ENCODE data around the gene CD36. TPM values are rescaled to one million over a fixed set of nuclear protein-coding genes. Genes with fewer than 3 reads are reported as not detected.

Gene CD36
- total and polyA plus RNA-seq, 4 donors, result 4.4 to 138 (median 63.4) TPM

- 94 to 95% methylated on average over 1 of the region's 1 CpG for WGBS, 2 donors
- Histone ChIP-seq H3K4me1 (ENCODE audit: control insufficient read depth in 1 of 2, insufficient read depth in 2 of 2, low read length in 2 of 2) (no peaks in the 10 kb centered on the region), H3K4me3 (ENCODE audit: low read length in 2 of 2) (no peak overlapping the region), H3K27ac (ENCODE audit: low read depth in 1 of 2, low read length in 2 of 2) (no peak overlapping the region), H3K36me3 (ENCODE audit: control insufficient read depth in 1 of 2, insufficient read depth in 2 of 2, low read length in 1 of 2) (no peaks in the 10 kb centered on the region), H3K27me3 (ENCODE audit: control insufficient read depth in 1 of 2, insufficient read depth in 2 of 2, low read length in 1 of 2) (no peaks in the 10 kb centered on the region), H3K9me3 (ENCODE audit: control insufficient read depth, low read length) (no peaks in the 10 kb centered on the region)
- no peak for ATAC-seq (ENCODE audit: low FRiP score)
- no peak for DNase-seq
- intact Hi-C loops (cut with DNase I), result no loop called here
These were observed 14.8 kb downstream of the CD36 start for GRCh38 chr7:80653244-80653643.

- ATAC-seq (ENCODE audit: low FRiP score) (no peak), DNase-seq (no peak)
- WGBS, 2 donors, result 92 to 94% methylated on average over 2 of the region's 2 CpGs
- no peaks in the 10 kb centered on the region for H3K4me1 ChIP-seq (ENCODE audit: control insufficient read depth in 1 of 2, insufficient read depth in 2 of 2, low read length in 2 of 2)
- H3K36me3 ChIP-seq (ENCODE audit: control insufficient read depth in 1 of 2, insufficient read depth in 2 of 2, low read length in 1 of 2), result no peaks in the 10 kb centered on the region
- intact Hi-C loops (cut with DNase I), result no loop called here
- H3K4me3 ChIP-seq (ENCODE audit: low read length in 2 of 2), result no peak overlapping the region
- H3K9me3 ChIP-seq (ENCODE audit: control insufficient read depth, low read length), result no peaks in the 10 kb centered on the region
- H3K27ac ChIP-seq (ENCODE audit: low read depth in 1 of 2, low read length in 2 of 2), result no peak overlapping the region
- no peaks in the 10 kb centered on the region for H3K27me3 ChIP-seq (ENCODE audit: control insufficient read depth in 1 of 2, insufficient read depth in 2 of 2, low read length in 1 of 2)
These were observed 16.5 kb downstream of the CD36 start for GRCh38 chr7:80654887-80655340.

- ATAC-seq (ENCODE audit: low FRiP score) (no peak), DNase-seq (no peak)
- H3K27me3 ChIP-seq (ENCODE audit: control insufficient read depth in 1 of 2, insufficient read depth in 2 of 2, low read length in 1 of 2), result no peaks in the 10 kb centered on the region
- H3K36me3 ChIP-seq (ENCODE audit: control insufficient read depth in 1 of 2, insufficient read depth in 2 of 2, low read length in 1 of 2), result no peaks in the 10 kb centered on the region
- H3K27ac ChIP-seq (ENCODE audit: low read depth in 1 of 2, low read length in 2 of 2), result no peak overlapping the region
- 61 to 67% methylated on average over 4 of the region's 4 CpGs for WGBS, 2 donors
- intact Hi-C loops (cut with DNase I), result no loop called here
- H3K9me3 ChIP-seq (ENCODE audit: control insufficient read depth, low read length), result no peaks in the 10 kb centered on the region
- H3K4me1 ChIP-seq (ENCODE audit: control insufficient read depth in 1 of 2, insufficient read depth in 2 of 2, low read length in 2 of 2), result no peaks in the 10 kb centered on the region
- H3K4me3 ChIP-seq (ENCODE audit: low read length in 2 of 2), result no peak overlapping the region
These were observed 17.6 kb downstream of the CD36 start for GRCh38 chr7:80656029-80656428.

- DNase-seq, result no peak
- Histone ChIP-seq H3K27me3 (ENCODE audit: control insufficient read depth in 1 of 2, insufficient read depth in 2 of 2, low read length in 1 of 2) (no peaks in the 10 kb centered on the region), H3K4me3 (ENCODE audit: low read length in 2 of 2) (no peak overlapping the region), H3K9me3 (ENCODE audit: control insufficient read depth, low read length) (no peaks in the 10 kb centered on the region), H3K4me1 (ENCODE audit: control insufficient read depth in 1 of 2, insufficient read depth in 2 of 2, low read length in 2 of 2) (no peaks in the 10 kb centered on the region), H3K36me3 (ENCODE audit: control insufficient read depth in 1 of 2, insufficient read depth in 2 of 2, low read length in 1 of 2) (no peaks in the 10 kb centered on the region), H3K27ac (ENCODE audit: low read depth in 1 of 2, low read length in 2 of 2) (no peak overlapping the region)
- peak; percentile 71 for ATAC-seq (ENCODE audit: low FRiP score)
- intact Hi-C loops (cut with DNase I), result no loop called here
- 6 to 8% methylated on average over 3 of the region's 3 CpGs for WGBS, 2 donors
These were observed 20.9 kb downstream of the CD36 start for GRCh38 chr7:80659120-80660055.

GRCh38 chr7:80660939-80661338 is 22.5 kb downstream of the CD36 start:
- whole genome bisulfite sequencing, 2 donors, result 72 to 76% methylated on average over 4 of the region's 4 CpGs
- ATAC-seq (ENCODE audit: low FRiP score) (no peak), DNase-seq (no peak)
- Histone ChIP-seq H3K36me3 (ENCODE audit: control insufficient read depth in 1 of 2, insufficient read depth in 2 of 2, low read length in 1 of 2) (no peaks in the 10 kb centered on the region), H3K4me1 (ENCODE audit: control insufficient read depth in 1 of 2, insufficient read depth in 2 of 2, low read length in 2 of 2) (no peaks in the 10 kb centered on the region), H3K4me3 (ENCODE audit: low read length in 2 of 2) (no peak overlapping the region), H3K9me3 (ENCODE audit: control insufficient read depth, low read length) (no peaks in the 10 kb centered on the region), H3K27ac (ENCODE audit: low read depth in 1 of 2, low read length in 2 of 2) (no peak overlapping the region), H3K27me3 (ENCODE audit: control insufficient read depth in 1 of 2, insufficient read depth in 2 of 2, low read length in 1 of 2) (no peaks in the 10 kb centered on the region)
- intact Hi-C loops (cut with DNase I), result no loop called here

GRCh38 chr7:80661729-80662128 is 23.3 kb downstream of the CD36 start:
- 82 to 88% methylated on average over 7 of the region's 7 CpGs for WGBS, 2 donors
- intact Hi-C loops (cut with DNase I), result no loop called here
- Histone ChIP-seq H3K4me1 (ENCODE audit: control insufficient read depth in 1 of 2, insufficient read depth in 2 of 2, low read length in 2 of 2) (no peaks in the 10 kb centered on the region), H3K9me3 (ENCODE audit: control insufficient read depth, low read length) (no peaks in the 10 kb centered on the region), H3K27ac (ENCODE audit: low read depth in 1 of 2, low read length in 2 of 2) (no peak overlapping the region), H3K36me3 (ENCODE audit: control insufficient read depth in 1 of 2, insufficient read depth in 2 of 2, low read length in 1 of 2) (no peaks in the 10 kb centered on the region), H3K27me3 (ENCODE audit: control insufficient read depth in 1 of 2, insufficient read depth in 2 of 2, low read length in 1 of 2) (no peaks in the 10 kb centered on the region), H3K4me3 (ENCODE audit: low read length in 2 of 2) (no peak overlapping the region)
- ATAC-seq (ENCODE audit: low FRiP score) (no peak), DNase-seq (no peak)

GRCh38 chr7:80662252-80662651 is 23.8 kb downstream of the CD36 start:
- no peaks in the 10 kb centered on the region for H3K27me3 ChIP-seq (ENCODE audit: control insufficient read depth in 1 of 2, insufficient read depth in 2 of 2, low read length in 1 of 2)
- no peaks in the 10 kb centered on the region for H3K36me3 ChIP-seq (ENCODE audit: control insufficient read depth in 1 of 2, insufficient read depth in 2 of 2, low read length in 1 of 2)
- no peak overlapping the region for H3K4me3 ChIP-seq (ENCODE audit: low read length in 2 of 2)
- DNase-seq, result no peak
- no peak overlapping the region for H3K27ac ChIP-seq (ENCODE audit: low read depth in 1 of 2, low read length in 2 of 2)
- intact Hi-C loops (cut with DNase I), result no loop called here
- no peaks in the 10 kb centered on the region for H3K9me3 ChIP-seq (ENCODE audit: control insufficient read depth, low read length)
- 83 to 85% methylated on average over 13 of the region's 13 CpGs for WGBS, 2 donors
- no peaks in the 10 kb centered on the region for H3K4me1 ChIP-seq (ENCODE audit: control insufficient read depth in 1 of 2, insufficient read depth in 2 of 2, low read length in 2 of 2)
- no peak for ATAC-seq (ENCODE audit: low FRiP score)

GRCh38 chr7:80665526-80665925 is 27.1 kb downstream of the CD36 start:
- intact Hi-C loops (cut with DNase I), result no loop called here

GRCh38 chr7:80666376-80666775 is 27.9 kb downstream of the CD36 start:
- 78 to 81% methylated on average over 2 of the region's 2 CpGs for WGBS, 2 donors
- no peak for ATAC-seq (ENCODE audit: low FRiP score)
- Histone ChIP-seq H3K4me3 (ENCODE audit: low read length in 2 of 2) (no peak overlapping the region), H3K27ac (ENCODE audit: low read depth in 1 of 2, low read length in 2 of 2) (no peak overlapping the region), H3K4me1 (ENCODE audit: control insufficient read depth in 1 of 2, insufficient read depth in 2 of 2, low read length in 2 of 2) (no peaks in the 10 kb centered on the region), H3K27me3 (ENCODE audit: control insufficient read depth in 1 of 2, insufficient read depth in 2 of 2, low read length in 1 of 2) (no peaks in the 10 kb centered on the region), H3K9me3 (ENCODE audit: control insufficient read depth, low read length) (no peaks in the 10 kb centered on the region), H3K36me3 (ENCODE audit: control insufficient read depth in 1 of 2, insufficient read depth in 2 of 2, low read length in 1 of 2) (no peaks in the 10 kb centered on the region)
- intact Hi-C loops (cut with DNase I), result no loop called here
- no peak for DNase-seq

More at GRCh38 chr7:80665526-80665925, 27.1 kb downstream of the CD36 start:
- H3K27me3 ChIP-seq (ENCODE audit: control insufficient read depth in 1 of 2, insufficient read depth in 2 of 2, low read length in 1 of 2), result no peaks in the 10 kb centered on the region
- no peaks in the 10 kb centered on the region for H3K9me3 ChIP-seq (ENCODE audit: control insufficient read depth, low read length)
- ATAC-seq (ENCODE audit: low FRiP score), result no peak
- H3K4me1 ChIP-seq (ENCODE audit: control insufficient read depth in 1 of 2, insufficient read depth in 2 of 2, low read length in 2 of 2), result no peaks in the 10 kb centered on the region
- no peak for DNase-seq
- H3K36me3 ChIP-seq (ENCODE audit: control insufficient read depth in 1 of 2, insufficient read depth in 2 of 2, low read length in 1 of 2), result no peaks in the 10 kb centered on the region
- WGBS, 2 donors, result 82 to 84% methylated on average over 2 of the region's 2 CpGs
- no peak overlapping the region for H3K27ac ChIP-seq (ENCODE audit: low read depth in 1 of 2, low read length in 2 of 2)
- H3K4me3 ChIP-seq (ENCODE audit: low read length in 2 of 2), result no peak overlapping the region
